ENCODE results near the gene CLEC2D.

DNA sequence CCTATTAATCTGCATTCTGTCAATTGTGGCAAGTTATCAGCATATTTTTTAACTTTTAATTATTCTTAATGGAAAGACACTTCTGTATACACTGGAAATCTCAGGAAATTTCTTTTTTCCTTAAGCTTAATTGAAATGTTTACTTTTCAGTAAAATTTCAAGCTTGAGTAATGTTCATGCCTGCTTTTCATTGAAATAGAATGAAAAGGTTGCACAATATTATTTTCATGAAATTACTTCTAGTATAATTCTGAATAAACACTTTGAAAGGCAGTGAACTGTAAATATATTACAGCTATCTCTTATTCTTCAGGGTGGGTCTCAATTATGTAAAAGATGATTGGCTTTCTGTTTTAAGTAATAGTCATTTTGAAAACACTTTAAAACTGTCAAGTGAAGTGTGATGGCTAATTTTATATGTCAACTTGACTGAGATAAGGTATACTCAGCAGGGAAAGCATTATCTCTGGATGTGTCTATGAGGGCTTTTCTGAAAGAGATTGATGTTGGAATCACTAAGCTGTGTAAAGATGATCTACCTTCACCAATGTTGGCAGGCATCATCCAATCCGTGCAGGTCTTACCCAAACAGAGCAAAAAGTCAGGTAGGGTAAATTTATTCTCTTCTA lies 29.9 kb downstream of the CLEC2D start:
- TF ChIP-seq POLR2A (IDR thresholded peaks at IDR 0.05): no peak
- TF ChIP-seq, protein P1, sequence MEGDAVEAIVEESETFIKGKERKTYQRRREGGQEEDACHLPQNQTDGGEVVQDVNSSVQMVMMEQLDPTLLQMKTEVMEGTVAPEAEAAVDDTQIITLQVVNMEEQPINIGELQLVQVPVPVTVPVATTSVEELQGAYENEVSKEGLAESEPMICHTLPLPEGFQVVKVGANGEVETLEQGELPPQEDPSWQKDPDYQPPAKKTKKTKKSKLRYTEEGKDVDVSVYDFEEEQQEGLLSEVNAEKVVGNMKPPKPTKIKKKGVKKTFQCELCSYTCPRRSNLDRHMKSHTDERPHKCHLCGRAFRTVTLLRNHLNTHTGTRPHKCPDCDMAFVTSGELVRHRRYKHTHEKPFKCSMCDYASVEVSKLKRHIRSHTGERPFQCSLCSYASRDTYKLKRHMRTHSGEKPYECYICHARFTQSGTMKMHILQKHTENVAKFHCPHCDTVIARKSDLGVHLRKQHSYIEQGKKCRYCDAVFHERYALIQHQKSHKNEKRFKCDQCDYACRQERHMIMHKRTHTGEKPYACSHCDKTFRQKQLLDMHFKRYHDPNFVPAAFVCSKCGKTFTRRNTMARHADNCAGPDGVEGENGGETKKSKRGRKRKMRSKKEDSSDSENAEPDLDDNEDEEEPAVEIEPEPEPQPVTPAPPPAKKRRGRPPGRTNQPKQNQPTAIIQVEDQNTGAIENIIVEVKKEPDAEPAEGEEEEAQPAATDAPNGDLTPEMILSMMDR (IDR thresholded peaks at IDR 0.05): no peak

Measured in adrenal gland (tissue), 5 donors.